Measurements from ENCODE around the gene TMEM253. TPM values are rescaled to one million over a fixed set of nuclear protein-coding genes. Genes with fewer than 3 reads are reported as not detected.

TMEM253 gene
- total RNA-seq, 1 experiment from 2014 or later: not detected

DNA sequence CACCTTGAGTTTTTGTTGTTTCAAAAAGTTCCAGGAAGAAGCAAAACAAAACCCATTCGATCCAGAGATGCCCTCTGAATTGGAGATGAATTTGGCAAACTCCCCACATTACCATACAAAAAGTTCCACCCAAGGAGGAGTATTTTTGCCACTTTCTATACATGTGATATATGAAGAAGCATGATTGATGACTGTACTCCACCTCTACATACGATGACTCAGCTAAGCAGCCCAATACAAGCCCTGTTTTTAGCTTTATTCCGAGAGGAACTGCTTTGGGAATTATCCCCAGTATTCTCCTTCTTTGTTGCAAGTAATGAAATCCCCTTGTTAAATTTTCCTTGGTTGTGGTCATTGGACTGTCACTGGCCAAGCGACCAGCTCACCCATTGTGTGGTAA lies 11.4 kb downstream of the TMEM253 start:
- Histone ChIP-seq H3K4me3 (ENCODE audit: low read length) (no peak overlapping the region), H3K4me2 (ENCODE audit: low read length) (no peak overlapping the region), H3K36me3 (ENCODE audit: low read depth, low read length) (no peaks in the 10 kb centered on the region), H3K4me1 (ENCODE audit: insufficient read depth, low read length) (peaks cover 2% of the 10 kb centered on the region; the same call in 1 of the 2 replicates), H3K27ac (ENCODE audit: low read length) (no peak overlapping the region), H3K27me3 (ENCODE audit: low read length) (no peaks in the 10 kb centered on the region), H2AFZ (ENCODE audit: low read length) (no peak overlapping the region), H3F3A (ENCODE audit: low read length, unreplicated experiment) (no peaks in the 10 kb centered on the region), H3K9ac (ENCODE audit: low read length) (no peak overlapping the region), H3K9me2 (replicated peaks; ENCODE audit: low read length) (no peaks in the 10 kb centered on the region), H3K9me3 (ENCODE audit: low read length) (no peaks in the 10 kb centered on the region), H4K20me1 (ENCODE audit: low read length) (no peaks in the 10 kb centered on the region), H3K79me2 (ENCODE audit: low read length) (no peaks in the 10 kb centered on the region)
- DNase-seq: no peak
- BruUV-seq (replicated peaks): no TSS peak
- ATAC-seq: no peak
- TF ChIP-seq, protein P1, sequence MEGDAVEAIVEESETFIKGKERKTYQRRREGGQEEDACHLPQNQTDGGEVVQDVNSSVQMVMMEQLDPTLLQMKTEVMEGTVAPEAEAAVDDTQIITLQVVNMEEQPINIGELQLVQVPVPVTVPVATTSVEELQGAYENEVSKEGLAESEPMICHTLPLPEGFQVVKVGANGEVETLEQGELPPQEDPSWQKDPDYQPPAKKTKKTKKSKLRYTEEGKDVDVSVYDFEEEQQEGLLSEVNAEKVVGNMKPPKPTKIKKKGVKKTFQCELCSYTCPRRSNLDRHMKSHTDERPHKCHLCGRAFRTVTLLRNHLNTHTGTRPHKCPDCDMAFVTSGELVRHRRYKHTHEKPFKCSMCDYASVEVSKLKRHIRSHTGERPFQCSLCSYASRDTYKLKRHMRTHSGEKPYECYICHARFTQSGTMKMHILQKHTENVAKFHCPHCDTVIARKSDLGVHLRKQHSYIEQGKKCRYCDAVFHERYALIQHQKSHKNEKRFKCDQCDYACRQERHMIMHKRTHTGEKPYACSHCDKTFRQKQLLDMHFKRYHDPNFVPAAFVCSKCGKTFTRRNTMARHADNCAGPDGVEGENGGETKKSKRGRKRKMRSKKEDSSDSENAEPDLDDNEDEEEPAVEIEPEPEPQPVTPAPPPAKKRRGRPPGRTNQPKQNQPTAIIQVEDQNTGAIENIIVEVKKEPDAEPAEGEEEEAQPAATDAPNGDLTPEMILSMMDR (conservative IDR thresholded peaks at IDR 0.05; ENCODE audit: low read depth, low read length): no peak
- no peak for TF ChIP-seq EZH2 (IDR thresholded peaks at IDR 0.05; ENCODE audit: low read length, unreplicated experiment)
- no peak for TF ChIP-seq EZH2phosphoT487 (IDR thresholded peaks at IDR 0.05; ENCODE audit: borderline replicate concordance, low read length)
- POLR2A ChIA-PET (ENCODE audit: unreplicated experiment): no interaction called here
- intact Hi-C loops (cut with micrococcal nuclease): no loop called here
- CTCF ChIA-PET: no interaction called here

- no peak overlapping the region for H3K4me3 ChIP-seq (ENCODE audit: low read length)
- H3K9me3 ChIP-seq (ENCODE audit: low read length): no peaks in the 10 kb centered on the region
- no peaks in the 10 kb centered on the region for H3K27me3 ChIP-seq (ENCODE audit: low read length)
- H3K9me2 ChIP-seq (replicated peaks; ENCODE audit: low read length): no peaks in the 10 kb centered on the region
- intact Hi-C loops (cut with micrococcal nuclease): no loop called here
- ChIA-PET CTCF (no interaction called here), POLR2A (ENCODE audit: unreplicated experiment) (no interaction called here)
- no peaks in the 10 kb centered on the region for H3F3A ChIP-seq (ENCODE audit: low read length, unreplicated experiment)
- BruUV-seq (replicated peaks): no TSS peak
- no peak overlapping the region for H3K27ac ChIP-seq (ENCODE audit: low read length)
- H2AFZ ChIP-seq (ENCODE audit: low read length): no peak overlapping the region
- H3K36me3 ChIP-seq (ENCODE audit: low read depth, low read length): no peaks in the 10 kb centered on the region
- no peak overlapping the region for H3K9ac ChIP-seq (ENCODE audit: low read length)
- no peaks in the 10 kb centered on the region for H3K4me1 ChIP-seq (ENCODE audit: insufficient read depth, low read length)
- no peak for ATAC-seq
- TF ChIP-seq EZH2phosphoT487 (IDR thresholded peaks at IDR 0.05; ENCODE audit: borderline replicate concordance, low read length): no peak
- TF ChIP-seq, protein P1 (conservative IDR thresholded peaks at IDR 0.05; ENCODE audit: low read depth, low read length): no peak
- TF ChIP-seq EZH2 (IDR thresholded peaks at IDR 0.05; ENCODE audit: low read length, unreplicated experiment): no peak
- no peaks in the 10 kb centered on the region for H3K79me2 ChIP-seq (ENCODE audit: low read length)
- H3K4me2 ChIP-seq (ENCODE audit: low read length): no peak overlapping the region
- no peak for DNase-seq
- no peaks in the 10 kb centered on the region for H4K20me1 ChIP-seq (ENCODE audit: low read length)
These were observed 12.5 kb downstream of the TMEM253 start for GRCh38 chr14:21113369-21113768.

DNA sequence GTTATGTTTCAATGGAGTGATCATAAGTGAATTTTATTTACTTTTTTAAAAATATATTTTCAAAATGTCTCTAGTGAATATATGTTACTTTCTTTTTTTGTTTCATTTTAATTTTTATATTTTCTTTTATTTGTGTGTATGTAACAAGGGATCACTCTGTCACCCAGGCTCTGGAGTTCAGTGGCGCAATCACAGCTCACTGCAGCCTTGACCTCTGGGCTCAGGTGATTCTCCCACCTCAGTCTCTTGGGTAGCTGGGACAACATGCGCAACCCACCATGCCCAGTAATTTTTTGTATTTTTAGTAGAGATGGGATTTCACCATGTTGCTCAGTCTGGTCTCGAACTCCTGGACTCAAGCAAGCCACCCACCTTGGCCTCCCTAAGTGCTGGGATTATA lies 18.1 kb downstream of the TMEM253 start:
- TF ChIP-seq EZH2phosphoT487 (IDR thresholded peaks at IDR 0.05; ENCODE audit: borderline replicate concordance, low read length) (no peak), EZH2 (IDR thresholded peaks at IDR 0.05; ENCODE audit: low read length, unreplicated experiment) (no peak)
- TF ChIP-seq, protein P1 (conservative IDR thresholded peaks at IDR 0.05; ENCODE audit: low read depth, low read length): no peak
- CTCF ChIA-PET: no interaction called here
- intact Hi-C loops (cut with micrococcal nuclease): no loop called here
- no peak for ATAC-seq
- Histone ChIP-seq H3K9me2 (replicated peaks; ENCODE audit: low read length) (no peaks in the 10 kb centered on the region), H2AFZ (ENCODE audit: low read length) (no peak overlapping the region), H3K36me3 (ENCODE audit: low read depth, low read length) (no peaks in the 10 kb centered on the region), H3K27ac (ENCODE audit: low read length) (no peak overlapping the region), H3K4me2 (ENCODE audit: low read length) (no peak overlapping the region), H3K79me2 (ENCODE audit: low read length) (no peaks in the 10 kb centered on the region), H4K20me1 (ENCODE audit: low read length) (no peaks in the 10 kb centered on the region), H3K9ac (ENCODE audit: low read length) (no peak overlapping the region), H3K27me3 (ENCODE audit: low read length) (peaks cover 21% of the 10 kb centered on the region), H3K4me3 (ENCODE audit: low read length) (no peak overlapping the region), H3K4me1 (ENCODE audit: insufficient read depth, low read length) (0 out of 2 replicates have a peak, but pooled peaks cover 4% of the 10 kb centered on the region), H3K9me3 (ENCODE audit: low read length) (no peaks in the 10 kb centered on the region), H3F3A (ENCODE audit: low read length, unreplicated experiment) (no peaks in the 10 kb centered on the region)
- no TSS peak for BruUV-seq (replicated peaks)
- DNase-seq: no peak
- POLR2A ChIA-PET (ENCODE audit: unreplicated experiment): no interaction called here

All from PC-3 (cell line).